MCF 10A (cell line): Measurements from ENCODE around the gene EMP2. TPM values are rescaled to one million over a fixed set of nuclear protein-coding genes. Genes with fewer than 3 reads are reported as not detected.

ENCODE experiments used
- Bru-seq: library from RNA; stranded (reverse); fragments of 400-500 nt; gene quantifications from one replicate; lab custom pipeline; 2021; lab: Mats Ljungman, UMichigan
- BruChase-seq, 2 experiments: library from RNA; stranded (reverse); fragments of 400-500 nt; gene quantifications; one replicate each; lab custom pipeline; 2021; lab: Mats Ljungman, UMichigan
- BruUV-seq: library from RNA; stranded (reverse); fragments of 400-500 nt; replicated peaks from 2 replicates; lab custom pipeline; 2021; lab: Mats Ljungman, UMichigan
- CTCF ChIA-PET: fragments of 300-600 bp; sonication (Branson Sonifier 250); formaldehyde crosslinking; extraction: SDS; loops from one replicate; lab custom pipeline; 2021; ENCODE audit warnings: antibody characterized with exemption, inconsistent platforms; lab: Yijun Ruan, JAX
- POLR2A ChIA-PET: fragments of 300-600, 350-650 bp; sonication (Branson Sonifier 250); formaldehyde crosslinking; extraction: SDS; loops from one replicate; lab custom pipeline; 2020; ENCODE audit warnings: antibody characterized with exemption, inconsistent platforms; lab: Yijun Ruan, JAX
- DNase-seq: peaks from one replicate; pipeline ENCODE4 v3.0.0-alpha.2; 2018; ENCODE audit not compliant: unreplicated experiment
- H3K27ac Mint-ChIP-seq: one replicate; pipeline ENCODE4 v1.8.0; 2022; ENCODE audit warnings: mild to moderate bottlenecking, low read depth, mixed read lengths; ENCODE audit not compliant: unreplicated experiment
- H3K27me3 Mint-ChIP-seq: one replicate; pipeline ENCODE4 v1.8.0; 2022; ENCODE audit warnings: mixed read lengths; ENCODE audit not compliant: insufficient read depth, unreplicated experiment
- H3K36me3 Mint-ChIP-seq: one replicate; pipeline ENCODE4 v1.8.0; 2022; ENCODE audit warnings: mild to moderate bottlenecking, moderate library complexity, mixed read lengths; ENCODE audit not compliant: insufficient read depth, unreplicated experiment
- H3K4me1 Mint-ChIP-seq: one replicate; pipeline ENCODE4 v1.8.0; 2022; ENCODE audit warnings: mixed read lengths; ENCODE audit not compliant: insufficient read depth, unreplicated experiment
- H3K4me3 Mint-ChIP-seq: one replicate; pipeline ENCODE4 v1.8.0; 2022; ENCODE audit warnings: mild to moderate bottlenecking, moderate library complexity, mixed read lengths; ENCODE audit not compliant: unreplicated experiment
- H3K9me3 Mint-ChIP-seq: one replicate; pipeline ENCODE4 v1.8.0; 2022; ENCODE audit warnings: mixed read lengths; ENCODE audit not compliant: unreplicated experiment
- intact Hi-C: fragments of 100-400 bp; cut with micrococcal nuclease; formaldehyde crosslinking; loops from 2 replicates; pipeline ENCODE4 v1.14.1; 2022
- long read RNA-seq: library from polyadenylated mRNA; stranded (forward); transcript quantifications from one replicate; pipeline ENCODE4 v2.0.0, GENCODE V29; 2022
- total RNA-seq: library from RNA; stranded (reverse); gene quantifications from 2 replicates; pipeline ENCODE4 v1.2.3, GENCODE V29; 2022
- TF ChIP-seq, protein P1 (sequence below): fragments of 200-600 bp; IDR thresholded peaks from one replicate; pipeline ENCODE4 v1.8.0; 2022; ENCODE audit warnings: antibody characterized with exemption, mild to moderate bottlenecking; ENCODE audit not compliant: unreplicated experiment

Gene EMP2
- total RNA-seq (1.7 and 4.8 TPM in 2 replicates), Bru-seq, nascent RNA (percentile 25 among the genes with signal in this experiment), BruChase-seq, experiment 1, labeled RNA remaining after a 6-hour chase (percentile 32 among the genes with signal in this experiment), BruChase-seq, experiment 2, labeled RNA remaining after a 2-hour chase (percentile 26 among the genes with signal in this experiment)
- long read RNA-seq, full-length matches to known transcripts = 2 of 2 reads
- long read RNA-seq, partial matches to known transcripts = 0 of 2 reads
- long read RNA-seq, other reads (novel, unspliced or antisense) = 0 of 2 reads

- peak; percentile 76 for DNase-seq
- Mint-ChIP-seq H3K4me1 (peaks cover 16% of the 10 kb centered on the region), H3K36me3 (no peaks in the 10 kb centered on the region), H3K27ac (no peak within 1 kb of the TSS), H3K4me3 (peak within 1 kb of the TSS; percentile 73), H3K27me3 (peaks cover 8% of the 10 kb centered on the region), H3K9me3 (no peaks in the 10 kb centered on the region)
- intact Hi-C loops = loop anchor here (2.0 kb wide), 1 partner anchor 157 kb away; no protein-coding TSS in a partner anchor
- ChIA-PET CTCF (interaction anchor here (0.6 to 2.9 kb wide), 20 partner anchors 10 to 451 kb away, joined by 3 to 7 read pairs (median 3); no protein-coding TSS in a partner anchor), POLR2A (interaction anchor here (1.2 to 1.3 kb wide), 2 partner anchors 16 to 38 kb away, joined by 3 to 4 read pairs; no protein-coding TSS in a partner anchor)
- TF ChIP-seq, protein P1, sequence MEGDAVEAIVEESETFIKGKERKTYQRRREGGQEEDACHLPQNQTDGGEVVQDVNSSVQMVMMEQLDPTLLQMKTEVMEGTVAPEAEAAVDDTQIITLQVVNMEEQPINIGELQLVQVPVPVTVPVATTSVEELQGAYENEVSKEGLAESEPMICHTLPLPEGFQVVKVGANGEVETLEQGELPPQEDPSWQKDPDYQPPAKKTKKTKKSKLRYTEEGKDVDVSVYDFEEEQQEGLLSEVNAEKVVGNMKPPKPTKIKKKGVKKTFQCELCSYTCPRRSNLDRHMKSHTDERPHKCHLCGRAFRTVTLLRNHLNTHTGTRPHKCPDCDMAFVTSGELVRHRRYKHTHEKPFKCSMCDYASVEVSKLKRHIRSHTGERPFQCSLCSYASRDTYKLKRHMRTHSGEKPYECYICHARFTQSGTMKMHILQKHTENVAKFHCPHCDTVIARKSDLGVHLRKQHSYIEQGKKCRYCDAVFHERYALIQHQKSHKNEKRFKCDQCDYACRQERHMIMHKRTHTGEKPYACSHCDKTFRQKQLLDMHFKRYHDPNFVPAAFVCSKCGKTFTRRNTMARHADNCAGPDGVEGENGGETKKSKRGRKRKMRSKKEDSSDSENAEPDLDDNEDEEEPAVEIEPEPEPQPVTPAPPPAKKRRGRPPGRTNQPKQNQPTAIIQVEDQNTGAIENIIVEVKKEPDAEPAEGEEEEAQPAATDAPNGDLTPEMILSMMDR = peak; percentile 23
- no TSS peak for BruUV-seq
Observed at GRCh38 chr16:10579965-10580882, at the start of gene EMP2. Gene EMP2 (minus strand): TSS chr16:10580598. CDS start chr16:10547617, 32,981 bp downstream.

DNA sequence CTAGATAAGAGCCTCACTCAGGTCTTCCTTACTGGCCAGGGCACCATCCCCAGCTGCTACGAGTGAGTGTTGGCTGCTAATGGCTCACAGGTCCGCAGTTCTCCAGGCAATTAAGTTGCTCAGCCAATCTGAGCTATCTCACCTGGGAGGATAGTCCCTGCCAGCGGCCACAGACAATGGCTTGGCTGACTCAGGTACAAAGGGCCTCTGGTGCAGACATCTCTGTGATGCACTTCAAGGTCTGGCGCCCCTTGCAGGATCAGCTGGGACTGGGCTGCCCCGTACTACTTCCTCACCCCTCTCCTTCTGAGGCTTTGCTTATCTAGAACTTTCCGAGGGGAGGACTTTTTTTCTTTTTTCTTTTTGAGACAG is 49.2 kb upstream of the EMP2 start:
- H3K36me3 Mint-ChIP-seq = no peaks in the 10 kb centered on the region
- H3K4me3 Mint-ChIP-seq = no peak overlapping the region
- H3K9me3 Mint-ChIP-seq = no peaks in the 10 kb centered on the region
- TF ChIP-seq, protein P1 = no peak
- no TSS peak for BruUV-seq
- ChIA-PET CTCF (interaction anchor here (0.7 to 0.9 kb wide), 2 partner anchors 13 to 1466 kb away, joined by 3 to 4 read pairs; no protein-coding TSS in a partner anchor), POLR2A (interaction anchor here (0.6 to 0.9 kb wide), 2 partner anchors 12 to 200 kb away, joined by 3 to 5 read pairs; no protein-coding TSS in a partner anchor)
- peaks cover 22% of the 10 kb centered on the region for H3K27me3 Mint-ChIP-seq
- H3K4me1 Mint-ChIP-seq = no peaks in the 10 kb centered on the region
- DNase-seq = peak; percentile 16
- intact Hi-C loops = no loop called here
- no peak overlapping the region for H3K27ac Mint-ChIP-seq

- CTCF ChIA-PET = interaction anchor here (0.6 kb wide), 1 partner anchor 16 kb away, joined by 5 read pairs; no protein-coding TSS in a partner anchor
- Mint-ChIP-seq H3K4me3 (no peak overlapping the region), H3K27ac (peak overlapping the region; percentile 49), H3K4me1 (no peaks in the 10 kb centered on the region), H3K9me3 (no peaks in the 10 kb centered on the region), H3K27me3 (no peaks in the 10 kb centered on the region), H3K36me3 (no peaks in the 10 kb centered on the region)
- no TSS peak for BruUV-seq
- intact Hi-C loops = no loop called here
- POLR2A ChIA-PET = interaction anchor here (0.7 kb wide), 1 partner anchor 22 kb away, joined by 3 read pairs; no protein-coding TSS in a partner anchor
- DNase-seq = peak; percentile 68
- TF ChIP-seq, protein P1 = no peak
Observed at GRCh38 chr16:10625595-10626357, 45.4 kb upstream of the EMP2 start.
